PFSK-1 (cell line): Measurements from ENCODE around the gene CAMK1D.

Experiments
- FOXP2 ChIP-seq: optimal IDR thresholded peaks from 2 replicates; pipeline ENCODE3; 2011; ENCODE audit warnings: borderline replicate concordance, control low read depth, inconsistent platforms; ENCODE audit not compliant: insufficient read depth; ENCODE audit errors: extremely low read length, extremely low read depth
- POLR2AphosphoS5 ChIP-seq: IDR thresholded peaks from 2 replicates; pipeline ENCODE4 v1.6.1; 2012; ENCODE audit warnings: low read depth, mild to moderate bottlenecking, control low read depth, low read length, moderate library complexity
- SIN3A ChIP-seq: IDR thresholded peaks from 2 replicates; pipeline ENCODE4 v1.6.1; 2012; ENCODE audit warnings: mild to moderate bottlenecking, low read length, moderate library complexity, borderline replicate concordance; ENCODE audit not compliant: insufficient read depth
- TAF1 ChIP-seq: IDR thresholded peaks from 2 replicates; pipeline ENCODE4 v1.6.1; 2012; ENCODE audit warnings: low read length, control low read depth, borderline replicate concordance; ENCODE audit not compliant: insufficient read depth
- TF ChIP-seq, protein P1 (sequence below), 2 experiments: IDR thresholded peaks; 2 replicates each; pipeline versions ENCODE4 v1.6.1 to v1.8.0; 2011 to 2012; ENCODE audit warnings: low read depth in 2 of 2, low read length in 2 of 2, control low read depth in 1 of 2, inconsistent platforms in 1 of 2, mild to moderate bottlenecking in 1 of 2, moderate library complexity in 1 of 2; ENCODE audit not compliant: insufficient read depth in 1 of 2

DNA sequence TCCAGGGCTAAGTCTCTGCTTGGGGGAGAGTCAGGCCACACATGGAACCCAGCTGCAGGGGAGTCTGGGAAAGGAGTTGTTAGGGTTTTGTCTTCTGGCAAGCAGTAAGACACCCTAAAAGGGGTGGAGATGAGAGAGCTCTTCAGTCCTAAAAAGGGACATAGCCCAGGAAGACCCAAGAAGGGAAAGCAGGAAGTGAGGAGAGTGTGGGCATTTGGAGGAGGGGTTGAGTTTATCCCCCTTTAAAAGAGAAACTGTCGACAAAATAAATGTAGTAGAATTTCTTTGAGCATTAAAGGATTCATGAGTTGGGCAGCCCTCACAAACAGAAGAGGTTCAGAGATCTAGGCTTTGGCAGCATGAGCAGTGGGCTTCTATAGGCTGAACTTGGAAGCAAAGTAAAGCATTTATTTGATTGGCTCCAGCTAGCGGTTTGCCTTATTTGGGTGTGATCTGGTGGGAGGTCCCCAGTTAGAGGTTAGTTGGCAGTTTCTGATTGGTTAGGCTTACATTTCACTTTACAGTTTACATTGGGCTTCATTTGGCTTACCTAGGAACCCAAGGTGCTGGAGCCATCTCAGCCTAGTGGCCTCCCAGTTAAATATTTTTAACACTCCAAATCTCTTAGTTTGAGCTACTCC, 246.7 kb downstream of the CAMK1D start:
- TF ChIP-seq POLR2AphosphoS5 (no peak), SIN3A (no peak), TAF1 (no peak), FOXP2 (no peak)
- TF ChIP-seq, protein P1, sequence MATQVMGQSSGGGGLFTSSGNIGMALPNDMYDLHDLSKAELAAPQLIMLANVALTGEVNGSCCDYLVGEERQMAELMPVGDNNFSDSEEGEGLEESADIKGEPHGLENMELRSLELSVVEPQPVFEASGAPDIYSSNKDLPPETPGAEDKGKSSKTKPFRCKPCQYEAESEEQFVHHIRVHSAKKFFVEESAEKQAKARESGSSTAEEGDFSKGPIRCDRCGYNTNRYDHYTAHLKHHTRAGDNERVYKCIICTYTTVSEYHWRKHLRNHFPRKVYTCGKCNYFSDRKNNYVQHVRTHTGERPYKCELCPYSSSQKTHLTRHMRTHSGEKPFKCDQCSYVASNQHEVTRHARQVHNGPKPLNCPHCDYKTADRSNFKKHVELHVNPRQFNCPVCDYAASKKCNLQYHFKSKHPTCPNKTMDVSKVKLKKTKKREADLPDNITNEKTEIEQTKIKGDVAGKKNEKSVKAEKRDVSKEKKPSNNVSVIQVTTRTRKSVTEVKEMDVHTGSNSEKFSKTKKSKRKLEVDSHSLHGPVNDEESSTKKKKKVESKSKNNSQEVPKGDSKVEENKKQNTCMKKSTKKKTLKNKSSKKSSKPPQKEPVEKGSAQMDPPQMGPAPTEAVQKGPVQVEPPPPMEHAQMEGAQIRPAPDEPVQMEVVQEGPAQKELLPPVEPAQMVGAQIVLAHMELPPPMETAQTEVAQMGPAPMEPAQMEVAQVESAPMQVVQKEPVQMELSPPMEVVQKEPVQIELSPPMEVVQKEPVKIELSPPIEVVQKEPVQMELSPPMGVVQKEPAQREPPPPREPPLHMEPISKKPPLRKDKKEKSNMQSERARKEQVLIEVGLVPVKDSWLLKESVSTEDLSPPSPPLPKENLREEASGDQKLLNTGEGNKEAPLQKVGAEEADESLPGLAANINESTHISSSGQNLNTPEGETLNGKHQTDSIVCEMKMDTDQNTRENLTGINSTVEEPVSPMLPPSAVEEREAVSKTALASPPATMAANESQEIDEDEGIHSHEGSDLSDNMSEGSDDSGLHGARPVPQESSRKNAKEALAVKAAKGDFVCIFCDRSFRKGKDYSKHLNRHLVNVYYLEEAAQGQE (IDR thresholded peaks at IDR 0.05; ENCODE audit: insufficient read depth in 1 of 2, low read depth in 2 of 2, low read length in 2 of 2) = no peak
